Skin of body (tissue), 2 donors: ENCODE data around the gene EPC1. TPM values are rescaled to one million over a fixed set of nuclear protein-coding genes. Genes with fewer than 3 reads are reported as not detected.
"Not testable (repeated sequence)": the region's sequence is repeated elsewhere in the genome, so short reads cannot be mapped to it uniquely, and the experiment has no call there.

Experiments used
- DNase-seq: peaks from one replicate; lab custom pipeline; 2025; lab: John Stamatoyannopoulos, UW
- total RNA-seq: library from RNA; depleted of rRNA; stranded (reverse); fragments of >200 nt; gene quantifications from one replicate; pipeline ENCODE4 v1.2.3, GENCODE V29; 2014

EPC1 gene
- total RNA-seq, 1 donor from 2014 or later = 57.9 TPM

DNA sequence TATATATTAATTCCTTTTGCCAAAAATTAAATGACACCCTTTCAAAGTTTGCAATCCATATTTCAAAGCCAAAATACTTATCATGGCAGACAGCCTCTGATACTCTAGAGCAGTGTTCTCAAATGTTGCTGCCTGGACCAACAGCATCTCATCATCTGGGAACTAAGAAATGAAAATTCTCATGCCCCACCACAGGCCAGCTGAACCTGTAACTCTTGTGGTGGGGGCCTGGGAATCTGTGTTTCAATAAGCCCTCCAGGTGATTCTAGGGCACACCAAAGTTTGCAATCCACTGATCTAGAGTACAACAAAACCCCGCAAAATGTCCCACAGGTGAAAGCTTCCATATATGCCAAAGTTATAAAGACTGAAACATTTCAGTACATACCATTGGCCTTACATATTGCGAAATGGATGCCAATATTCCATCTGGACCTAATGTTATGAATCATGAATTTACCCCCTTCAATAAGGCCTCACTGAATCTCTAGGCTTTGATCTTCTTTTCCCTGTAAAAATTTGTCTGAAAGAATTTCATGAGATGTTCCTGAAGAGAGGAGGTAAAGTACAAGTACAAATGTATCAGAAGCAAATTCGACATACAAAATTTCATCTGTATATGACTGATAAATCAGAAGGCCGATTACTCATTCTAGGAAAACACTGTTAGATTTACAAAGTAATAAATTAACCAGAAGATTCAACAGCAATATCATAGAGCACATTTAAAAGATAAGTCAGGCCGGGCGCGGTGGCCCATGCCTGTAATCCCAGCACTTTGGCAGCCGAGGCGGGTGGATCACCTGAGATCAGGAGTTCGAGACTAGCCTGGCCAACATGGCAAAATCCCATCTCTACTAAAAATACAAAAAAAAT is 25.3 kb upstream of the EPC1 start:
- DNase-seq = peak; percentile 52

DNA sequence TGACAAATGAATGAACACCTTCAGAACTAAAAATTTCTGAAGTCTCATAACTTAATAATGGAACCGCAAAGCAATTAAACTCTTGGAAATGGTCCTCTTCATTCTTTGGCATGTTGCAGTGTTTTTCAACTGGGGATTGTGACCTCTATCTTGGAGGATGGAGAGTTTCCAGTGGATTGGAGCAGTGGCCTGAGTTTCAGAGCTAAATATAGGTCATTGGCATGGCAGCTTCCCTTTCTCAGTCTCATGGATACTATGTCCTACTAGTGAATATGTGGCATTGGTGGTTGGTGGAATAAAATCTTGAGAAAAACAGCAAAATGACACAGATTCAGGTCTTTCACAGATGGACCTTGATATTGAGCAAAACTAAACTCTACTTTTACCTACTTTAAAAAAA is 24.1 kb upstream of the EPC1 start:
- DNase-seq = no peak

- DNase-seq = peak; percentile 54
These were observed 21.0 kb upstream of the EPC1 start for GRCh38 chr10:32367793-32368453.

DNA sequence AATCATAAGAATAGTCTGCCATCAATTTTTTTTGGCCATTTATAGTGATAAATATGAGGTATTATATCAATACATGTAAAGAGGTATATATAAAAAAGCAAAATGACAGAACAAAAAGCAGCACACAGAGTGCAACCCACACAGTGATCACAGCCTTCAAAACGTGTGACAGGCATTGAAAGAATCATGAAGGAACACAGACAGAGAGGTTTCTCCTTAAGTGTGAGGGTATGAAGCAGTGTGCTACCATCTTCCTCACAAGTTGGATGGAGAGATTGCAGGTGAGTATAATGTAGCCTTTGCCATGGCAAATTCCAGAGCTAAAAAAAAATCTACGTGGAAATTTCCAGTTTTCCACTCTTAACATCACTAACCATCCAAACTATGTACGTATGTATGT is 19.6 kb upstream of the EPC1 start:
- DNase-seq = no peak

GRCh38 chr10:32366111-32366510 is 19.2 kb upstream of the EPC1 start:
- no peak for DNase-seq

DNA sequence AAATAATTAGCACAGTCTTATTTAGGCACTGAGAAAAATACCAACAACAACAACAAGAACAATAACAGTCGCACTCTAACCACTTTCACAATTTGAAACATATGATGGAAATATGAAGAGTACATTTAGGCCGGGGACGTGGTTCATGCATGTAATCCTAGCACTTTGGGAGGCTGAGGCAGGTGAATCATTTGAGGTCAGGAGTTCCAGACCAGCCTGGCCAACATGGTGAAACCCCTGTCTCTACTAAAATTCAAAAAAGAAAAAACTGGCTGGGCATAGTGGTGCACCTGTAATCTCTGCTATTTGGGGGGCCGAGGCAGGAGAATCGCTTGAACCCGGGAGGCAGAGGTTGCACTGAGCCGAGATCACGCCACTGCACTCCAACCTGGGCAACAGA is 18.4 kb upstream of the EPC1 start:
- not testable (repeated sequence) for DNase-seq

GRCh38 chr10:32362571-32362970 is 15.6 kb upstream of the EPC1 start:
- no peak for DNase-seq

DNA sequence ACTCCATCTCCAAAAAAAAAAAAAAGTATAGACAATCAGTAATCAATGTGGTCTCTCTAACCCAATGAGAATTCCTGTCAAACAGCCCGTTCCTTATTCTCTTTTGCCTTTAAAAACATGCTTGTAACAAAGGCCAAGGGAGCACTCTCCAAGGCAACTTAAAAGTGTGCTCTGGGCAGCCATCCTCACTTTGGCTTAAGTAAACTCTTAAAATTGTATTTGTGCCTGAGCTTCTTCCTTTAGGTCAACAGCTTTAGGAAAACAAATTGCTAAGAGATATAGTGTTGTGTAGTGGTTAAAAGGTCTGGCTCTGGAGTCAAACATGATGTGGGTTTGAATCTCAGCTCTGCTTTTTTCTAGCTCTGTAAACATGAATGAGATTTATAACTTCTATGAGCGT is 13.9 kb upstream of the EPC1 start:
- no peak for DNase-seq

DNA sequence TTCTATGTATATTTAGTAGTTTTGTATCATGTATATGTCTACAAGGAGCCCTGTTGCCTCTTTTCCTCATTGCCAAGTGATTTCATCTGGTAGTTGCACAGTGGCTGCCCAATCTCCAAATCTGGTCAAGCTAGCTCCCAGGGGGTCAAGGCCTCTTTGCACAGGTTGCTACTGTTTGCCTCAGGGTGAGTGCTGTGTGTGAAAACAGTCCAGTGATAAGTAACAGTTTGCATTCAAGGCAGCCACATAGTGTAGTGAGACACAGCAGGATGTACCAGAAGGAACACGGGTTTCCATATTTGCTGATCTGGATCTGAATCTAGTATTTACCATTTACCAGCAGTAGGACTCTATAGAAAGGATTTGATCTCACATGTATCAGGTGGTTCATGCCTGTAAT is 13.3 kb upstream of the EPC1 start:
- DNase-seq = no peak

DNA sequence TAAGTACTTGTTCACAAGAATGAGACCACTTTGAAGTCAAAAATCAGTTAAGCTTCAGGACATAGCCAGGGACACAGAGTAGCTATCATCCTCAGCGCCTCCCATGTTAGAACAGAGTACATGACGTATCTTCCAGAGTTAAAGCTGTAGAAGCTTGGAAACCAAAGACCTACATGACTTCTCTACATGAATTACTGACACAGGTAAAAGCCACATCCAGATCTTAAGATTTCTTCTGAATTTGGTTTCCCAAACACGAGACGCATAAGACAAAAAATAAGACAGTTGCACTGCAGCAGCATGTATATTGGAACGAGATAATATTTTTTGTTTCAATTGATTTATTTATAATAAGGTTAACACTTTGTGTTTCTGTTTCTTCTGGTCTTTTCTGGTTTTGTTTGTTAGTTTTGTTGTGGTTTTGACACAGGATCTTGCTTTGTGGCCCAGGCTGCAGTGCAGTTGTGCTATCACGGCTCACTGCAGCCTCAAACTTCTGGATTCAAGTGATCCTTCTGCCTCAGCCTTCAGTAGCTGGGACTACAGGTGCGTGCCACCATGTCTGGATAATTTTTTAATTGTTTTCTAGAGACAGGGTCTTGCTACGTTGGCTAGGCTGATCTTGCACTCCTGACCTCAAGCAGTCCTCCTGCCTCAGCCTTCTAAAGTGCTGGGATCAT is 10.2 kb upstream of the EPC1 start:
- DNase-seq = no peak

DNA sequence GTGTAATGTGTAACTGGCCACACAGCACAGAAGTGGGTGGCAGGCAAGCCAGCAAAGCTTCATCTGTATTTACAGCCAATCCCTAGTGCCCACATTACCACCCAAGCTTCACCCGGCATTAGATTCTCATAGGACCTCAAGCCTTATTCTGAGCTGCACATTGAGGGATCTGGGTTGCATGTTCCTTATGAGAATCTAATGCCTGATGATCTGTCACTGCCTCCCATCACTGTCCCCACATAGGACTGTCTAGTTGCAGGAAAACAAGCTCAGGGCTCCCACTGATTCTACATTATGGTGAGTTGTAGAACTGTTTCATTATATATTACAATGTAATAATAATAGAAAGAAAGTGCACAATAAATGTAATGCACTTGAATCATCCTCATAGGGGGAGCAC is 7.7 kb upstream of the EPC1 start:
- DNase-seq = not testable (repeated sequence)

DNA sequence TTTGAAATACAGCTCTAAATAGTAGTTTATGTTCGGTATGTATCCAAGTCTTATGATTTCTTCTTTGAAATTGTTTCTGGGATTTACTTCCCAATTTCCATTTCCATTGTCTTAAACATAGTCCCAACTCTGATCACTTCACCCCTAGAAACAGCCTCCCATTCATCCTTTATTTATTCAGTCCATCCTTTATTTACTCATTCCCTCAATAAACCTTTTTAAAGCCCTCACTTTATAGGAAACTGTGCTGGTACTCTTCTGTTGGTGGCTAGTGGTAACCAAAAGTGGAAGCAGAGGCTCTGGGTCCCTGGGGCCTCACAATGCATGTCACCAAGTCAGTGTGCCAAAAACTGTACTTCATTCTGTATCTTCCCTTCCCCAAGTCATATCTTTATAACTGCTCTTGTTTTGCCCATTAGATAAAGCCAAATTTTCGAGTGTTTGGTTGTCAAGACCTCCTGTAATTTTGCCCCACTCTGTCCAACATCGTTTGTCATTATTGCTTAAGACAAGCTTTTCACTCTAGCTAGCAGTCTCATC is 3.9 kb upstream of the EPC1 start:
- peak; percentile 15 for DNase-seq

DNA sequence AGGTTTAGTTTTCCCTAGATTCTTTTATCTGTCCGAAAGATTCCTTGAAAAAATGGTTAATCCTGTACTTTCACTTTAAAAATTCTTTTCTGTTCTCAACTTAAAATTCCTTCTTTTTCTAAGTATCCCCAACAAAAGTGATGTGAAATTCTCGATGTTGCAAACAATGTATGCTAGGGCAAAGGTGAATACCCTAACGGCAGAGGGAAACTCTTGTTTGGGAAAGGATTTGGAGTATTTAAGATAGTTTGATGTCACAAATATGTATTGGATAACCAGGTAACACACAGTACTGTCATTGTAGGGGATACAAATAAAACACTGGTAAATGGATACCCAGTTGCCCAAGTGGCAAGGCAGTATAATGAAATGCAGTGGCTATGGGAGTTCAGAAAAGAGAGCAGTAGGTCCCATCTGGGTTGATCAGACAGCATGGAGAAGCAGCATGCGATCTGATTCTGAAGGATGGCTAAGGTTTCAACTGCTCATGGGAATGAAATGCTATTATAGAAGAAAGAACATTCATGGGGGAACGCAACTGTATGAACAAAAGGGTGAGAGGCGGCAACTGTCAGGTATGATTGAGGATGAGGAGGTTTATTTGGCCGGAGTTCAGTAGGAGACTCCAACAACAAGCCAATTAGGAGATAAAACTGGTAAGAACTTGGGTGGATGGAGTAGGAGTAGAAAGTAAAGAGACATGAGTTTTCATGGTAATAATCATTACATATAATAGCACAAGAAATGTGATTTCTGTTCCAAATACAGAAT is 3.2 kb upstream of the EPC1 start:
- no peak for DNase-seq

DNA sequence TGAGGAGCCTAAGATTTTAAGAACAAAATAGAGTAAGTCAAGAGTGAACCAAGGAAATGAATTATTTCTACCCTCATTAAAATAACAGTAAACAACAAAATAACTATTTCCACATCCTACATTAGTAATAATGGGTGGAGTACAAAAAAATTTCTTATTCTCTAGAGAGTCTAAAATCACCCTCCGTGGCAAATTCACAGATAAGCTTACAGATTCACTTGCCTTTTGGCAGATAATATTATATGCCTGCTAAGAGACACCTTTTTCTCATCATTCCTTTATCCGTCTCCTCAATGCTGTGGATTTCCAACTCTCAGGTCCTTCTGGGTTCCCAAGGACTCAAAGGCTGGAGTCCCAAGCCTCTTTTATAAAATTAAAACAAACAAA is 2.2 kb upstream of the EPC1 start:
- DNase-seq = no peak

GRCh38 chr10:32348297-32349198 is 1.6 kb upstream of the EPC1 start:
- no peak for DNase-seq

DNA sequence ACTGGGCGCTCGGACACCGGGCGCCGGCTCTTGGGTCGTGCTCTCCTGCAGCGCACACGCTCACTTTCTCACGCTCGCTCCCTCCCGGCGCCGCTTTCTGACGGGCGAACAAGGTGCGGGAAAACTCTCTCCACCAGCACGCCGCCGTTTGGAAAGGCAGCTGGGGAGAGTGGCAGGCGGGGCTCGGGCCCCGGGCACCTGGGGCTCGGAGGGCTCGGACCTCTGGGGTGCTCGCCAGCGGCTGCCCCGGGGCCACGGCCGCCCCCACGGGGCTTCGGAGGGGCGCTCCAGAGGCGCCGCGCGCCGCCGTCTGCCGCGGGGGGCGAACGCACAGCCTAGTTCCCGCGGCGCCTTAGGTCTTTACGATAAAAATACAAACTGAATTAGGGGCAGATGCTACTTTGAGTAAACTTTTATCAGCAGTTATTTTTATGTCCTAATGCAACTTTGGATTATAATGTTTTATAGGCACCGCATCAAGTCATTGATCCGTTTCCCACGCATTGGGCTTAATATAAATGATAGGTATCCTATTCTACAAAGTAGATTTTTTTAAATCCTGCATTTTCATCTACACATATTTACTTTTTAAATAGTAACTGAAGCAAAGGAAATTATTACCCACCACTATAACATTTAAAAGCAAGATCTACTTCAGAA is 535 bp upstream of the EPC1 start:
- no peak for DNase-seq

DNA sequence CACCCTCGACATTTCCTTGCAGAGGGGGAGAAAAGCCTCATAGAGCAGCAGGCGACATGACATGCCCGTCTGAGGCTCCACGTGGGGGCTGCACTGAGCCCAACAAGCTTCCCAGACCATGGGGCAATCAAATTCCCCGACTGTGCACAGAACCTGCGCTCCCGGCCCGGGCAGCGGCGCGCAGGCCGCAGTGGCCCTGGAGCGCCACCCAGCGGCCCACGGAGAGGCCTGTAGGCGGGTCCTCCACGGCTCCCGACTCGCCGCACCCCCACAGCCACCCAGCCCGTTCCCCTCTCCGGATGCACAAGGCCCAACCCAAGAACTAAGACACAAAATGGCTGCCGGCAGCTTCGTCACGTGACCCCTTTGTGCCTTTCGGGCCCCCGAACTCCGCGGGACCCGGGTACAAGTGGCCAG is 816 bp downstream of the EPC1 start:
- peak; percentile 94 for DNase-seq

- no peak for DNase-seq
These were observed 5.4 kb downstream of the EPC1 start for GRCh38 chr10:32341596-32341995.

DNA sequence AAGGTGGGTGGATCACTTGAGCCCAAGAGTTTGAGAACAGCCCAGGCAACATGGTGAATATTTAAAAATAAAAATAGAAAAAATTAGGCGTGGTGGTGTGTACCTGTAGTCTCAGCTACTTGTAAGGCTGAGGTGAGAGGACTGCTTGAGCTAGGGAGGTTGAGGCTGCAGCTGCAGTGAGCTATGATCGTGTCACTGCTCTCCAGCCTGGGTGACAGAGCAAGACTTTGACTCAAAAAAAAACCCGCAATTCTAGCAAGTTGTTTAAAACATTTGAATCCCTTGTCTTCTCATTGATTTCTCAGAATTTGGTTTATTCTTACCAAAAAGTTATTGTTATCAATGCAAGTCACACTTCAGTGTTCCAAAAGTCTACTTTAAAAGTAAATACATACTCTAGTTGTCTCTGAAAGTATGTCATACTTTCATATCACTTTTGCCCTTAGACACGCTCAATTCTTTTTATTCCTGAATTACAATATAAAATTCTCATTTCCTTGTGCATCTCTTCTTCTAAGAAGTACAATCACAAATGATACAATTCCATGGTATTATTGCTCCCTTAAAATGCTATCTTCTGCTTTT is 6.3 kb downstream of the EPC1 start:
- DNase-seq = no peak
